GM21528 (cell line): ENCODE measurements around the gene THRA.
A peak's percentile ranks its signal among the peaks of the same experiment; 100 is the strongest.

Source experiments
- ATAC-seq: cut with Tn5 transposase; IDR thresholded peaks from one replicate; pipeline ENCODE4 v1.9.1; 2021; ENCODE audit warnings: mild to moderate bottlenecking, moderate library complexity; ENCODE audit not compliant: unreplicated experiment, low FRiP score

Gene THRA

GRCh38 chr17:40095944-40096791 lies 33.4 kb downstream of the THRA start:
- peak; percentile 61 for ATAC-seq

- no peak for ATAC-seq
These were observed 34.3 kb downstream of the THRA start for GRCh38 chr17:40097087-40097486.

- ATAC-seq = no peak
These were observed 35.4 kb downstream of the THRA start for GRCh38 chr17:40097931-40098845.

GRCh38 chr17:40098846-40099618 lies 36.3 kb downstream of the THRA start:
- peak; percentile 62 for ATAC-seq

- ATAC-seq = no peak
These were observed 37.1 kb downstream of the THRA start for GRCh38 chr17:40099619-40100418.

GRCh38 chr17:40100419-40100668 lies 37.6 kb downstream of the THRA start, which contains the start of gene NR1D1:
TSS of gene NR1D1 (minus strand) at chr17:40100589. CDS start at chr17:40100094, 495 bp downstream.
- ATAC-seq = no peak

GRCh38 chr17:40100669-40101366 lies 38.1 kb downstream of the THRA start:
- ATAC-seq = no peak

GRCh38 chr17:40101367-40102210 lies 38.8 kb downstream of the THRA start:
- no peak for ATAC-seq

- ATAC-seq = no peak
These were observed 40.4 kb downstream of the THRA start for GRCh38 chr17:40103071-40103661.

GRCh38 chr17:40103688-40104087 lies 40.9 kb downstream of the THRA start:
- ATAC-seq = no peak

GRCh38 chr17:40104594-40105486 lies 42.1 kb downstream of the THRA start:
- no peak for ATAC-seq

GRCh38 chr17:40105861-40106759 lies 43.3 kb downstream of the THRA start:
- no peak for ATAC-seq

GRCh38 chr17:40106760-40107521 lies 44.2 kb downstream of the THRA start:
- ATAC-seq = no peak

- no peak for ATAC-seq
These were observed 44.9 kb downstream of the THRA start for GRCh38 chr17:40107522-40108174.
